SK-N-SH treated with all-trans-retinoic acid at 6 μM for 48 hours (cell line): Measurements from ENCODE around the gene GRM5.
A peak's percentile ranks its signal among the peaks of the same experiment; 100 is the strongest.

Experiments used
- ATAC-seq: fragments of 200-7000 bp; cut with Tn5 transposase; 3 replicates; pipeline ENCODE4 v1.9.1; 2020; ENCODE audit warnings: mild to moderate bottlenecking, moderate library complexity
- ARNTL ChIP-seq: fragments of 450-650 bp; formaldehyde crosslinking; IDR thresholded peaks from 2 replicates; pipeline ENCODE4 v1.5.0; 2020; ENCODE audit warnings: low read depth, mild to moderate bottlenecking, moderate library complexity, borderline replicate concordance
- BACH2 ChIP-seq: fragments of 250-450 bp; sonication (Bioruptor Pico); IDR thresholded peaks from 2 replicates; pipeline ENCODE4 v1.9.0; 2021; ENCODE audit warnings: mild to moderate bottlenecking, borderline replicate concordance
- CSDC2 ChIP-seq: fragments of 250-450 bp; sonication (Bioruptor Pico); IDR thresholded peaks from 2 replicates; pipeline ENCODE4 v1.5.0; 2020; ENCODE audit warnings: mild to moderate bottlenecking, moderate library complexity
- ESRRG ChIP-seq: fragments of 250-450 bp; sonication (Bioruptor Pico); IDR thresholded peaks from 2 replicates; pipeline ENCODE4 v1.6.1; 2021; ENCODE audit warnings: mild to moderate bottlenecking
- GLIS3 ChIP-seq: fragments of 250-450 bp; sonication (Bioruptor Pico); IDR thresholded peaks from 2 replicates; pipeline ENCODE4 v1.5.0; 2020; ENCODE audit warnings: mild to moderate bottlenecking, moderate library complexity
- ISL1 ChIP-seq: fragments of 250-450 bp; sonication (Bioruptor Pico); IDR thresholded peaks from 2 replicates; pipeline ENCODE4 v2.1.2; 2022; ENCODE audit warnings: mild to moderate bottlenecking, moderate library complexity
- OSR1 ChIP-seq: fragments of 250-450 bp; sonication (Bioruptor Pico); IDR thresholded peaks from 2 replicates; pipeline ENCODE4 v1.8.0; 2022; ENCODE audit warnings: moderate library complexity, mild to moderate bottlenecking, inconsistent platforms
- RARB ChIP-seq: fragments of 250-450 bp; sonication (Bioruptor Pico); IDR thresholded peaks from 2 replicates; pipeline ENCODE4 v1.8.0; 2021; ENCODE audit warnings: mild to moderate bottlenecking, moderate library complexity
- SNAI2 ChIP-seq: fragments of 250-450 bp; sonication (Bioruptor Pico); IDR thresholded peaks from 2 replicates; pipeline ENCODE4 v1.5.0; 2020; ENCODE audit warnings: mild to moderate bottlenecking, moderate library complexity
- TCF4 ChIP-seq: fragments of 250-450 bp; sonication (Bioruptor Pico); IDR thresholded peaks from 2 replicates; pipeline ENCODE4 v1.8.0; 2021; ENCODE audit warnings: mild to moderate bottlenecking, moderate library complexity, borderline replicate concordance
- TOX ChIP-seq: fragments of 250-450 bp; sonication (Bioruptor Pico); IDR thresholded peaks from 2 replicates; pipeline ENCODE4 v1.8.0; 2021; ENCODE audit warnings: mild to moderate bottlenecking, moderate library complexity, borderline replicate concordance
- ZC3H10 ChIP-seq: fragments of 250-450 bp; sonication (Bioruptor Pico); IDR thresholded peaks from 2 replicates; pipeline ENCODE4 v1.5.1; 2021; ENCODE audit warnings: mild to moderate bottlenecking, moderate library complexity
- ZFP3 ChIP-seq: fragments of 250-450 bp; sonication (Bioruptor Pico); IDR thresholded peaks from 2 replicates; pipeline ENCODE4 v1.5.0; 2020; ENCODE audit warnings: mild to moderate bottlenecking, moderate library complexity
- ZFP30 ChIP-seq: fragments of 450-650 bp; formaldehyde crosslinking; IDR thresholded peaks from 2 replicates; pipeline ENCODE4 v1.5.0; 2022; ENCODE audit warnings: mild to moderate bottlenecking, moderate library complexity
- ZNF565 ChIP-seq: fragments of 450-650 bp; formaldehyde crosslinking; conservative IDR thresholded peaks from 2 replicates; pipeline ENCODE4 v1.5.0; 2020; ENCODE audit warnings: low read depth, mild to moderate bottlenecking, moderate library complexity
- ZNF70 ChIP-seq: fragments of 450-650 bp; formaldehyde crosslinking; IDR thresholded peaks from 2 replicates; pipeline ENCODE4 v1.5.0; 2020; ENCODE audit warnings: mild to moderate bottlenecking, moderate library complexity
- ZNF8 ChIP-seq: fragments of 450-650 bp; formaldehyde crosslinking; IDR thresholded peaks from 2 replicates; pipeline ENCODE4 v1.5.0; 2020; ENCODE audit warnings: mild to moderate bottlenecking, moderate library complexity
- TF ChIP-seq, protein P1 (sequence below): fragments of 250-450 bp; sonication (Bioruptor Pico); IDR thresholded peaks from 2 replicates; pipeline ENCODE4 v1.5.0; 2020; ENCODE audit warnings: mild to moderate bottlenecking, moderate library complexity
- TF ChIP-seq, protein P2 (sequence below): fragments of 250-450 bp; sonication (Bioruptor Pico); IDR thresholded peaks from 2 replicates; pipeline ENCODE4 v1.5.1; 2020; ENCODE audit warnings: low read depth, mild to moderate bottlenecking, moderate library complexity
- TF ChIP-seq, protein P3 (sequence below): fragments of 250-450 bp; sonication (Bioruptor Pico); IDR thresholded peaks from 2 replicates; pipeline ENCODE4 v1.5.1; 2021; ENCODE audit warnings: mild to moderate bottlenecking, moderate library complexity
- TF ChIP-seq, protein P4 (sequence below): fragments of 250-450 bp; sonication (Bioruptor Pico); IDR thresholded peaks from 2 replicates; pipeline ENCODE4 v1.8.0; 2021; ENCODE audit warnings: low read depth, mild to moderate bottlenecking, moderate library complexity, borderline replicate concordance

The GRM5 gene

DNA sequence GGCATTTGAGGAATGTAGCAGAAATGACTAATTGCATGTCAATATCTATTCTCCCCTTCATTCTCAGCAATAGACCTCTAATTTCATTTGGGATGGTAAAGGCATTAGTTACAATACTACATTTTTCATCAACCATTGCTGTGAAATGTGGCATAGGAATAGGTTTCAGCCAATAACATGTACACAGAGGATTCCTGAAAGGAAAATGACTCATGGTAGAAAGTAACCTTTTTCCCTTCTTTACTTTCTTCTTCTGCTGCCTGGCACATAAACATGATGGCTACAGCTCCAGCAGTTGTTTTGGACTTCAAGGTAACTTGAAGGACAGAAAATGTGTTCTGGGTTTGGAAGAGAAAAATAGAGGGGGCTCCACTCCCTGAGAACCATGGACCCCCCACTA, 496.4 kb downstream of the GRM5 start:
- TF ChIP-seq ESRRG (CRISPR knock-in tag): no peak
- ATAC-seq: no peak

DNA sequence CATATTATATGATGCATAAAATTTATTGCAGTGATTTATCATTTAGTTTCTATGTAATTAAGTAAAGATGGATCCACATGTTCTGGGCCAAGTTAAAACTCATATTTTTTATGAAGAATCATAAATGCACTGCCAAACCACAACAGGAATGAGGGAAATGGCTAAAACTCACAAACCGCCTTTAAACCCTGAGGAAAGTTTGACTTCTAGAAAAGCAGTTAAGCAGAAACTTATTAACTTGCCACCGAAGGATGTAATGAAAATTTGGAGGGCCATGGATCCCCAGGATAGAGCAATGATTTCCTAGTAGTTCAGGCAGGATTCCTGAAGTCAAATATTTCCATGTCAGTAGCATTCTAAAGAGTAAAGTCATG, 510.0 kb downstream of the GRM5 start:
- peak; percentile 32 for ATAC-seq

DNA sequence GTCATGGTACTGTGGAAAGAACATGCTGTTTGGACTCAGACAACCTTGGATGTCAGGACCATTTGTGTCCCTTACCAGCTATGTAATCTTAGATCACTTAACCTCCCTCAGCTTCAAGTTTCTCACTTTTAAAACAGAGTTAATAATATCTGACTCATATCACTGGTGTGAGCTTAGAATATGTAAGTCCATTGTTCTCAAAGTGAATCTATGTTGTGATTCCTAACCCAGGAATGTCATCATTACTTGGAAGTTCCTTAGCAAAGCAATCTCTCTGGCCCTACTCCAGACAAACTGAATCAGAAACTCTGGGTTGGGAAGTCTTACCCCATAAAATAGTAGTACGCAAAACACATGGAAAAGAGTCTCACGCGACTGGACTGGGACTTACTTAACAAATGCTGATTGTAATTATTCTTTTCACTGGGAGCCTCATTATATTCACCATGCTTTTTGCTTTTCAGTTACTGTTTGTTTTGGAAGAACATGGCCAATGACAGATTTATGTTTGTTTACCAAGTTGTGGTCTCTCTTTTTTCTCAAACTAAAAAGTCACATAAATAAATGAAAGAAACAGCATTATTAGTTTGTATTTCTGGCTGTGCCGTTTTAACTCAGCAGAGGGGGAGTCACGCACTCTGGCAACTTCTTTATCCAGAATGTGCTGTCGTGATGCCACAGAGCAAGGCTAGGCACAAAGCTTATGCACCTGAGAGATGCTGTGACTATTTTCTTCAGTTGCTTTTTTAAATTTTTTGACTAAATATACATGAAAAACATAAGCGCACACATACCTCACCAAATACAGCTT, 510.6 kb downstream of the GRM5 start:
- ATAC-seq: peak; percentile 84
- TF ChIP-seq BACH2 (CRISPR knock-in tag) (no peak), ZNF70 (no peak), TOX (CRISPR knock-in tag) (no peak; the same call in 1 of the 2 replicates), ZFP30 (no peak), ARNTL (CRISPR knock-in tag) (no peak), ESRRG (CRISPR knock-in tag) (no peak), RARB (CRISPR knock-in tag) (no peak)

More for the DNA sequence above, 510.0 kb downstream of the GRM5 start:
- TF ChIP-seq ISL1 (CRISPR knock-in tag): no peak
- TF ChIP-seq TCF4: no peak
- TF ChIP-seq ESRRG (CRISPR knock-in tag): no peak
- no peak for TF ChIP-seq ZC3H10 (CRISPR knock-in tag)

DNA sequence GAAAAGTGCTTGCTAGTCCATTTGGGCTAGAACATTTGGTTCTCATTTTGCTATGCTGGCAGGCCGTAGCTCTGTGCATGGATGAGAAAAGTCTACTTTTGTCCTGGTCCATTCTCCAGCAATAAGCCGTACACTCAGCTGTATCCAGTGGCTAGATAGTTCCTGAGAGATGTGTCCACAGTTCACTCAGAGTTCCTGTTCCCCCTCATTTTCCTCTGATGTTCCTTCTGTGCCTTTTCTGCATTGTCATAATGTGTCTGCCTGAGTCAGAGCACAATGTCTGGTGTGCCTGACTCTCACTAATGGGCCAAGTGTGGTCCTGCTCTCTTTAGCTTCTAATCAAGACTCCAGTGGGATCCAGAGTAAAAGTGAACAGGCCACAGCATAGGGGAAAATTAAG, 512.6 kb downstream of the GRM5 start:
- no peak for TF ChIP-seq OSR1 (CRISPR knock-in tag)
- TF ChIP-seq SNAI2 (CRISPR knock-in tag): no peak
- TF ChIP-seq TCF4: no peak
- TF ChIP-seq, protein P1, sequence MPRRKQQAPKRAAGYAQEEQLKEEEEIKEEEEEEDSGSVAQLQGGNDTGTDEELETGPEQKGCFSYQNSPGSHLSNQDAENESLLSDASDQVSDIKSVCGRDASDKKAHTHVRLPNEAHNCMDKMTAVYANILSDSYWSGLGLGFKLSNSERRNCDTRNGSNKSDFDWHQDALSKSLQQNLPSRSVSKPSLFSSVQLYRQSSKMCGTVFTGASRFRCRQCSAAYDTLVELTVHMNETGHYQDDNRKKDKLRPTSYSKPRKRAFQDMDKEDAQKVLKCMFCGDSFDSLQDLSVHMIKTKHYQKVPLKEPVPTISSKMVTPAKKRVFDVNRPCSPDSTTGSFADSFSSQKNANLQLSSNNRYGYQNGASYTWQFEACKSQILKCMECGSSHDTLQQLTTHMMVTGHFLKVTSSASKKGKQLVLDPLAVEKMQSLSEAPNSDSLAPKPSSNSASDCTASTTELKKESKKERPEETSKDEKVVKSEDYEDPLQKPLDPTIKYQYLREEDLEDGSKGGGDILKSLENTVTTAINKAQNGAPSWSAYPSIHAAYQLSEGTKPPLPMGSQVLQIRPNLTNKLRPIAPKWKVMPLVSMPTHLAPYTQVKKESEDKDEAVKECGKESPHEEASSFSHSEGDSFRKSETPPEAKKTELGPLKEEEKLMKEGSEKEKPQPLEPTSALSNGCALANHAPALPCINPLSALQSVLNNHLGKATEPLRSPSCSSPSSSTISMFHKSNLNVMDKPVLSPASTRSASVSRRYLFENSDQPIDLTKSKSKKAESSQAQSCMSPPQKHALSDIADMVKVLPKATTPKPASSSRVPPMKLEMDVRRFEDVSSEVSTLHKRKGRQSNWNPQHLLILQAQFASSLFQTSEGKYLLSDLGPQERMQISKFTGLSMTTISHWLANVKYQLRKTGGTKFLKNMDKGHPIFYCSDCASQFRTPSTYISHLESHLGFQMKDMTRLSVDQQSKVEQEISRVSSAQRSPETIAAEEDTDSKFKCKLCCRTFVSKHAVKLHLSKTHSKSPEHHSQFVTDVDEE (CRISPR knock-in tag): no peak
- TF ChIP-seq, protein P2, sequence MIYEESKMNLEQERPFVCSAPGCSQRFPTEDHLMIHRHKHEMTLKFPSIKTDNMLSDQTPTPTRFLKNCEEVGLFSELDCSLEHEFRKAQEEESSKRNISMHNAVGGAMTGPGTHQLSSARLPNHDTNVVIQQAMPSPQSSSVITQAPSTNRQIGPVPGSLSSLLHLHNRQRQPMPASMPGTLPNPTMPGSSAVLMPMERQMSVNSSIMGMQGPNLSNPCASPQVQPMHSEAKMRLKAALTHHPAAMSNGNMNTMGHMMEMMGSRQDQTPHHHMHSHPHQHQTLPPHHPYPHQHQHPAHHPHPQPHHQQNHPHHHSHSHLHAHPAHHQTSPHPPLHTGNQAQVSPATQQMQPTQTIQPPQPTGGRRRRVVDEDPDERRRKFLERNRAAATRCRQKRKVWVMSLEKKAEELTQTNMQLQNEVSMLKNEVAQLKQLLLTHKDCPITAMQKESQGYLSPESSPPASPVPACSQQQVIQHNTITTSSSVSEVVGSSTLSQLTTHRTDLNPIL: no peak
- TF ChIP-seq ZFP30: no peak
- TF ChIP-seq, protein P3, sequence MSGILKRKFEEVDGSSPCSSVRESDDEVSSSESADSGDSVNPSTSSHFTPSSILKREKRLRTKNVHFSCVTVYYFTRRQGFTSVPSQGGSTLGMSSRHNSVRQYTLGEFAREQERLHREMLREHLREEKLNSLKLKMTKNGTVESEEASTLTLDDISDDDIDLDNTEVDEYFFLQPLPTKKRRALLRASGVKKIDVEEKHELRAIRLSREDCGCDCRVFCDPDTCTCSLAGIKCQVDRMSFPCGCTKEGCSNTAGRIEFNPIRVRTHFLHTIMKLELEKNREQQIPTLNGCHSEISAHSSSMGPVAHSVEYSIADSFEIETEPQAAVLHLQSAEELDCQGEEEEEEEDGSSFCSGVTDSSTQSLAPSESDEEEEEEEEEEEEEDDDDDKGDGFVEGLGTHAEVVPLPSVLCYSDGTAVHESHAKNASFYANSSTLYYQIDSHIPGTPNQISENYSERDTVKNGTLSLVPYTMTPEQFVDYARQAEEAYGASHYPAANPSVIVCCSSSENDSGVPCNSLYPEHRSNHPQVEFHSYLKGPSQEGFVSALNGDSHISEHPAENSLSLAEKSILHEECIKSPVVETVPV (CRISPR knock-in tag): no peak
- no peak for TF ChIP-seq RARB (CRISPR knock-in tag)
- no peak for TF ChIP-seq ZNF8 (CRISPR knock-in tag)
- TF ChIP-seq, protein P4, sequence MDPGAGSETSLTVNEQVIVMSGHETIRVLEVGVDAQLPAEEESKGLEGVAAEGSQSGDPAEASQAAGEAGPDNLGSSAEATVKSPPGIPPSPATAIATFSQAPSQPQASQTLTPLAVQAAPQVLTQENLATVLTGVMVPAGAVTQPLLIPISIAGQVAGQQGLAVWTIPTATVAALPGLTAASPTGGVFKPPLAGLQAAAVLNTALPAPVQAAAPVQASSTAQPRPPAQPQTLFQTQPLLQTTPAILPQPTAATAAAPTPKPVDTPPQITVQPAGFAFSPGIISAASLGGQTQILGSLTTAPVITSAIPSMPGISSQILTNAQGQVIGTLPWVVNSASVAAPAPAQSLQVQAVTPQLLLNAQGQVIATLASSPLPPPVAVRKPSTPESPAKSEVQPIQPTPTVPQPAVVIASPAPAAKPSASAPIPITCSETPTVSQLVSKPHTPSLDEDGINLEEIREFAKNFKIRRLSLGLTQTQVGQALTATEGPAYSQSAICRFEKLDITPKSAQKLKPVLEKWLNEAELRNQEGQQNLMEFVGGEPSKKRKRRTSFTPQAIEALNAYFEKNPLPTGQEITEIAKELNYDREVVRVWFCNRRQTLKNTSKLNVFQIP: no peak
- TF ChIP-seq CSDC2: no peak
- TF ChIP-seq GLIS3: no peak
- TF ChIP-seq ARNTL (CRISPR knock-in tag): no peak
- no peak for TF ChIP-seq ISL1 (CRISPR knock-in tag)
- TF ChIP-seq ZFP3: no peak
- no peak for TF ChIP-seq ZC3H10 (CRISPR knock-in tag)
- TF ChIP-seq ZNF565 (CRISPR knock-in tag): no peak
- ATAC-seq: no peak
